Measurements from ENCODE around the gene RASL11A. TPM values are rescaled to one million over a fixed set of nuclear protein-coding genes. Genes with fewer than 3 reads are reported as not detected.
"Not testable (repeated sequence)": the region's sequence is repeated elsewhere in the genome, so short reads cannot be mapped to it uniquely, and the experiment has no call there.

Gene RASL11A
- polyA plus RNA-seq (ENCODE audit: insufficient read length in 12 of 12), result 1 to 10 TPM in 10 of 12 donors, not detected in 2; 1.5 to 3.4 (median 2.1) TPM
- long read RNA-seq, donor 1, transcript RASL11A-201 (4 exons, 1,543 nt), result major isoform, 6 of 6 reads
- long read RNA-seq, donor 1, partial matches to known transcripts, result 0 of 6 reads
- long read RNA-seq, donor 1, other reads (novel, unspliced or antisense), result 0 of 6 reads
- long read RNA-seq, donor 2, result 0 reads
- long read RNA-seq, donor 3, result 0 reads
- long read RNA-seq, donor 4, result 0 reads
- long read RNA-seq, donor 5, partial matches to known transcripts, result 0 of 1 reads
- long read RNA-seq, donor 5, other reads (novel, unspliced or antisense), result 0 of 1 reads
- long read RNA-seq, donor 6, partial matches to known transcripts, result 0 of 4 reads
- long read RNA-seq, donor 6, other reads (novel, unspliced or antisense), result 0 of 4 reads
- long read RNA-seq, donor 7, result 0 reads
- long read RNA-seq, donor 8, result 0 reads
- long read RNA-seq, donor 9, partial matches to known transcripts, result 0 of 1 reads
- long read RNA-seq, donor 9, other reads (novel, unspliced or antisense), result 0 of 1 reads
- long read RNA-seq, donor 10, partial matches to known transcripts, result 0 of 1 reads
- long read RNA-seq, donor 10, other reads (novel, unspliced or antisense), result 0 of 1 reads
- long read RNA-seq, donor 11, result 0 reads

DNA sequence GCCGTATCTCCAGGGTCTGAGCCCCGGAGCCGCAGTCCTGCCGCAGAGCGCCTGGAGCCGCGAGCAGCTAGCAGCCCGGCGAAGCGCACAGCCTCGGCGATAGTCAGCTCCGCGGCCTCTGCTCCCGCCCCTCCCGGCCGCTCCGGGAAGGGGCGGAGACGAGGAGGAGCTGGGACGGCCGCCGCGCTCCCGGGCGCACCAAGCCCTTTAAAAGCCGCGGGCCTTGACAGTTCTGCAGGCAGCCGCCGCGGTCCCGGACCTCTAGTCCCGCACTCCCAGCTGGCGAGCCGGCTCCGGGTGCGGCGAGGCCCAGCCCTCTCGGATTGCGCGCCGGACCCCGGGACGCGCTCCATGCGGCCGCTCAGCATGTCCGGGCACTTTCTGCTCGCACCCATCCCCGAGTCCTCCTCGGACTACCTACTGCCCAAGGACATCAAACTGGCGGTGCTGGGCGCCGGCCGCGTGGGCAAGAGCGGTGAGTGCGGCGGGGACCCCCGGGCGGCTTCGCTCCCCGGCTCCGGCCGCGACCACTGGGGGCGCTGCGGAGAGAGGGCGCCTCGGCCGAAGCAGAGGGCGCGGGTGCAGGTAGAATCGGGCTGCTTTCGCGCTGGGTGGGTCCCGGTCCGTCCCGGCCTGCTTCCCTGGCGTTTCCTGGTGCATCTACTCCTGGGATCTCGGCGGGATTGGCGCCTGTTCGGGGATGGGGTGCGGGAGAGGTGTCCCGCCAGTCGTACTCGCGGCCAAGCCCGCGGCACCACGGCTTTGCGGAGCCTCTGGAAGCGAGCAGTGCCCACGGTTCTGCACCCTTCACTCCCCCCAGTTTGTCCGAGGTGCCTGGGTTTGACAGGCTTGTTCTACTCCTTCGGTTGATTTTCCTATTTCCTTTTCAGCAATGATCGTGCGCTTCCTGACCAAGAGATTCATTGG, at the start of gene RASL11A:
Gene RASL11A (plus strand): TSS at position 237 of the 927 bp plus-strand sequence. CDS start 115 bp downstream, at position 352.
- peak; percentile 79 for DNase-seq

GRCh38 chr13:27222100-27222499, 48.5 kb upstream of the RASL11A start:
- DNase-seq, result not testable (repeated sequence)

DNA sequence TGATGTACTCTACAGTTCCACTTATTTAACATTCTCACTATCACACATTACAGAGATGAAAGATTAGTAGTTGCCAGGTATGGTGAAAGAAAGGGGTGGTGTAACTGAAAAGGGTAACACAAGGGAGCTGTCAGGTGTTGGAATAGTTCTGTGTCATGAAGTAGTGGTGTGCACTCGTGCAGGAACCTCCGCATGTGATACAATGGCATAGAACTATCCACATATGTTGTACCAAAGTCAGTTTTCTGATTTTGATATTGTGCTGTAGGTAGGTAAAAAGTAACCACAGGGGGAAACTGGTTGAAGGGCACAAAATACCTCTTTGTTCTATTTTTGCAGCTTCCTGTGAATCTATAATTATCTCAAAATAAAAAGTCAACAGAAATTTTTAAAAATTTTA, 43.6 kb upstream of the RASL11A start:
- no peak for DNase-seq

DNA sequence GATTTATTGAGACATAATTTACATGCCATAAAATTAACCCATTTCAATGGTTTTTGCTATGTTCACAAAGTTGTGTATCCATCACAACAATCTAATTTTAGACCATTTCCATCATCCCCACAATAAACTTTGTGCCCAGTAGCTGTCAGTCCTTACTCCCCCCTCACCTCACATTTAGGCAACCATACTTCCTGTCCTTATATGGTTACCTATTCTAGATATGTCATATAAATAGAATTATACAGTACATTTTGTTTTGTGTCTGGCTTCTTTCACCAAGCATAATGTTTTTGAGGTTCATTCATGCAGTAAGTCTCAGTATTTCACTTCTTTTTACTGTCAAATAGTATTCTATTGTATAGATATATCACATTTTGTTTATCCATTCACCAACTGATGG, 42.5 kb upstream of the RASL11A start:
- no peak for DNase-seq

DNA sequence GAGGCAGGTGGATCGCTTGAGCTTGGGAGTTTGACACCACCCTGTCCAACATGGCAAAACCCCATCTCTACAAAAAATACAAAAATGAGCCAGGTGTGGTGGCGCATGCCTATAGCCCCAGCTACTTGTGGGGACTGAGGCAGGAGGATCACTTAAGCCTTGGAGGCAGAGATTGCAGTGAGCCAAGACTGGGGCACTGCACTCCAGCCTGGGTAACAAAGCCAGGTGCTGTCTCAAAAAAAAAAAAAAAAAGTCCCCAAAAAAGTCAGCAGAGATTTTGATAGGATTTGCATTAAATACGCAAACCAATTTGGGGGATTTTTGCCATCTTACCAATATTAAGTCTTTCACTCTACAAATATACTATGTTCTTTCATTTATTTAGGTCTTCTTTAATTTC, 41.0 kb upstream of the RASL11A start:
- DNase-seq, result no peak

GRCh38 chr13:27233964-27234363, 36.7 kb upstream of the RASL11A start:
- DNase-seq, result no peak

- DNase-seq, result no peak
These were observed 34.2 kb upstream of the RASL11A start for GRCh38 chr13:27236478-27236877.

- no peak for DNase-seq
These were observed 27.9 kb upstream of the RASL11A start for GRCh38 chr13:27242702-27243101.

GRCh38 chr13:27245610-27246009, 25.0 kb upstream of the RASL11A start:
- no peak for DNase-seq

- DNase-seq, result no peak
These were observed 19.8 kb upstream of the RASL11A start for GRCh38 chr13:27250833-27251165.

GRCh38 chr13:27251166-27252091, 19.2 kb upstream of the RASL11A start, which contains the start of gene RPL21:
Gene RPL21 (plus strand): TSS chr13:27251558. CDS start chr13:27253777, 2,219 bp downstream.
- DNase-seq, result peak; percentile 99

- no peak for DNase-seq
These were observed 18.2 kb upstream of the RASL11A start for GRCh38 chr13:27252467-27252866.

DNA sequence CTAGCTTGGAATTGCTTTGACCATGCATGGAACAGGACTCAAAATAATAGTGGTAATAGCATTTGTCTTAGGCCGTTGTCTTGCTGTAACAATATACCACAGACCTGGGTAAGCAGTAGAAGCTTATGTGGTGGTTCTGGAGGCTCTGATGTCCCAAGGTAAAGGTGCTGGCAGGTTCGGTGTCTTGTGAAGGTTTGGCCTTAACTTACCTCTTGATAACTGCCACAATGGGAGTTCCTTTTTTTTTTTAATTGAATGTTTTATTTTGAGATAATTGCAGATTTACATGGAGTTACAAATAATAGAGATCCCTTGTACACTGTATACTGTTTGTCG, 13.4 kb upstream of the RASL11A start:
- DNase-seq, result no peak

DNA sequence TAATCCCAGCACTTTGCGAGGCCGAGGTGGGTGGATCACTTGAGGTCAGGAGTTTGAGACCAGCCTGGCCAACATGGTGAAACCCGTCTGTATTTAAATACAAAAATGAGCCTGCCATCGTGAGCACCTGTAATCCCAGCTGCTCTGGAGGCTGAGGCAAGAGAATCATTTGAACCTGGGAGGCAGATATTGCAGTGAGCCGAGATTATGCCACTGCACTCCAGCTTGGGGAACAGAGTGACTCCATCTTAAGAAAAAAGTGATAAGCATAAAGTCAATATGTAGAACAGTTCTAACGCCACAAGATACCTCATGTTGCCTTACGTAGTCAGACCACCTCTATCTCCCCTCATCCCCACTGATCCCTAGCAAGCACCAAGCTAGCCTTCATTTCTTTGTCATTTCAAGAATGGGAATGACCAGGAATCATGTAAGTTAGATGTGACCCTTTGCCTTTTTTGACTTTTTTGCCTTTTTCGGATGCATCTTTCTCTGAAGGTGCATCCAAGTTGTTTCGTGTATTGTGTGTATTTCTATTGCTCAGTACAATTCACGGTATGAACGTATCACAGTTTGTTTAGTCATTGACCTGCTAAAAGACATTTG, 12.9 kb upstream of the RASL11A start:
- DNase-seq, result no peak

DNA sequence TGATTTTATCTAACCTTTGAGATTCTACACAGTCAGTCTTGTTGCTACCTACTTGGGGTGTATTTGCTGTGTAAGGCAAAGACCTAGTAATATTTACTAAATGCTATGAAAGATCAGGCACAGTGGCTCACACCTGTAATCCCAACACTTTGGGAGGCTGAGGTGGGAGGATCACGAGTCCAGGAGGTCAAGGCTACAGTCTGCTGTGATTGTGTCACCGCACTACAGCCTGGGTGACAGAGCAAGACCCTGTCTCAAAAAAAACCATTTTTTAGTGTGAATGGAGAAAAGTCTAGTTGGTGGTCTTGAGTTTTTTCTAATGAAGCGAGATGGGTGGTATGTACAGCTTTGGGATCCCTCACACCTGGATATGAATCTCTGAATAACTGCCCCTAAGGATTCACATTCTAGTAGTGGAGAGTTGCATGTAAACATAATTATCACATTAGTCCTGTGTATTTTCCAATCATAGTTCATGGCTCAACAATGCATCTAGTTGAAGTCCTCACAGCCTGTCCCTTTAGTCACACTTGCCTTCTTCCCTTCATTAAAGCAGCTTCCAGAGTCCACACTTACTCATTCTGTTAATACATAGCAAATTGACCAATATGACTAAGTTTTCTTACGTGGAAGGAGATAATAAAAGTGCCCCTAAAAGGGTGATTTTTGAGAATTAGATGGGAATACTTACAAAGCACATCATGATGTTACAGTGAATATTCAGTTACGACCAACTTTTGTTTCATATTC, 11.8 kb upstream of the RASL11A start:
- DNase-seq, result no peak

DNA sequence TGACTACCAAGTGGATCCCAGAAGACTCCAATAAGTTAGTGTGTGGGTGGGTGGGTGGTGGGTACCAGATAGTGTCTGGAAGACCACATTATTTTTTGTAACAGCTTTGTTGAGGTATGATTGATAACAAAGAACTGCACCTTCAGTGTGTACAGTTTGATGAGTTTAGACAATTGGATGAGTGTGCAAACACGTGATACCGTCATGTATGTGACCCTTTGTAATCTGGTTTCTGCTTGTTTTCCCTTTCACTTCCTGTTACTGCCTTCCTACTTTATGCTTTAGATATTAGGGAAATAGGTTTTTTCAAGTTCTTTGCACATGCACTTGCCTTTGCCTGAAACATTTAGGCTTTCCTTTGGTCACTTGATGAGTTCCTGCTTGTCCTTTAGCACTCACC, 10.8 kb upstream of the RASL11A start:
- DNase-seq, result no peak

- DNase-seq, result no peak
These were observed 9.2 kb upstream of the RASL11A start for GRCh38 chr13:27261396-27261795.

DNA sequence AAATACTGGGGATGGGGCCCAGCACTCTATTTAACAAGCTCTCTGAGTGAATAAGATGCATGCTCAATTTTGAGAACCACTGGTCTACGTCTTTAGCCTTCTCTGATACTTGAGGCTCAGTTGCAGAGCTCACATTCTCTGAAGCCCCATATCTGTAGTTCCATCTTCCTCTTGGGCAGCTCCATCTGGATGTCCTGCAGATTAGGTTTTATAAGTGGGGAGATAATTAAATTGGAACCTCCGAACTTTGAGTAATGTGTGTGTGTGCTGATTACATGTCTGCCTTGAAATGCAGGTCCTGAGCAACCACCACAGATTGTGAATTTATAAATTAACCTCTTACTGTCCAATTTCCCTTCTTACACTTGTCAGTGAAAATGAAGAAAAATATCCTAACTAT, 7.2 kb upstream of the RASL11A start:
- DNase-seq, result no peak

- peak; percentile 71 for DNase-seq
These were observed 6.4 kb upstream of the RASL11A start for GRCh38 chr13:27264181-27264580.

- no peak for DNase-seq
These were observed 6.0 kb upstream of the RASL11A start for GRCh38 chr13:27264648-27265047.
